Left ventricle myocardium inferior (tissue), 1 donor: ENCODE measurements around the gene PDE4B. TPM values are rescaled to one million over a fixed set of nuclear protein-coding genes. Genes with fewer than 3 reads are reported as not detected.

ENCODE experiments used
- DNase-seq: peaks from one replicate; pipeline ENCODE4 v3.0.0-alpha.2; 2020
- H3K27ac ChIP-seq: fragments of 200-600 bp; replicated peaks from 2 replicates; pipeline ENCODE4 v1.8.0; 2021
- H3K27me3 ChIP-seq: fragments of 200-600 bp; 2 replicates; pipeline ENCODE4 v1.8.0; 2021; ENCODE audit warnings: low read depth
- H3K36me3 ChIP-seq: fragments of 200-600 bp; 2 replicates; pipeline ENCODE4 v1.8.0; 2021
- H3K4me1 ChIP-seq: fragments of 200-600 bp; 2 replicates; pipeline ENCODE4 v1.8.0; 2021
- H3K4me3 ChIP-seq: fragments of 200-600 bp; 2 replicates; pipeline ENCODE4 v1.8.0; 2021; ENCODE audit warnings: mild to moderate bottlenecking, moderate library complexity
- H3K9me3 ChIP-seq: fragments of 200-600 bp; replicated peaks from 2 replicates; pipeline ENCODE4 v1.8.0; 2021
- intact Hi-C: fragments of 100-400 bp; cut with micrococcal nuclease; formaldehyde crosslinking; loops from one replicate; pipeline ENCODE4 v1.11.0; 2022
- total RNA-seq: library from RNA; stranded (reverse); fragmentation: NEBNext Ultra II Directional; extraction: Animal tissue kit (Norgen Biotek cat#: 25700); gene quantifications from one replicate; pipeline ENCODE4 v1.2.1, GENCODE V29; 2021
- TF ChIP-seq, protein P1 (sequence below): fragments of 200-600 bp; IDR thresholded peaks from 2 replicates; pipeline ENCODE4 v1.8.0; 2021; ENCODE audit warnings: antibody characterized with exemption, mild to moderate bottlenecking, borderline replicate concordance
- donor health status: DM: no; HTN: yes; CAD: no; lungs with severe emphysema.

Gene PDE4B
- total RNA-seq, 1 donor from 2014 or later = 3.5 TPM

DNA sequence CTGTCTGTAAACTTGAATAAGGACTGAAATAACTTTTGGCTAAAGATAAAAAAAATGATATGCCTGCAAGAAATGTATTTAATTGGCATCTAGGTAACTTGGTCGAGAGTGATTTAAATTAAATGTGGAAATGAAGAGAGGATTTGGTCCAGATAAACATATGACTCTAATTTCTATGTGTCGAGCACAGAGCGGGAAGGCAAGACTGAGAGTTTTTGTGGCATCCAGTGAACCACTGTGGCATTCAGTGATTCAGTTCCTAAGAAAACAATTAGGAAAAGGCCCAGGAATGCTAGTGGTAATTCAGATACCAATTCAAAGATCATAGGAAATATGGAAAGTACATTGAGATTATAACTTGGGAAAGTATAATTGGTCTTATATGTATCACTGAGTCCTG lies 39.6 kb downstream of the PDE4B start:
- H3K4me1 ChIP-seq = no peaks in the 10 kb centered on the region
- H3K36me3 ChIP-seq = no peaks in the 10 kb centered on the region
- intact Hi-C loops = no loop called here
- no peaks in the 10 kb centered on the region for H3K9me3 ChIP-seq
- H3K27me3 ChIP-seq = no peaks in the 10 kb centered on the region
- no peak overlapping the region for H3K4me3 ChIP-seq
- DNase-seq = no peak
- H3K27ac ChIP-seq = no peak overlapping the region
- TF ChIP-seq, protein P1, sequence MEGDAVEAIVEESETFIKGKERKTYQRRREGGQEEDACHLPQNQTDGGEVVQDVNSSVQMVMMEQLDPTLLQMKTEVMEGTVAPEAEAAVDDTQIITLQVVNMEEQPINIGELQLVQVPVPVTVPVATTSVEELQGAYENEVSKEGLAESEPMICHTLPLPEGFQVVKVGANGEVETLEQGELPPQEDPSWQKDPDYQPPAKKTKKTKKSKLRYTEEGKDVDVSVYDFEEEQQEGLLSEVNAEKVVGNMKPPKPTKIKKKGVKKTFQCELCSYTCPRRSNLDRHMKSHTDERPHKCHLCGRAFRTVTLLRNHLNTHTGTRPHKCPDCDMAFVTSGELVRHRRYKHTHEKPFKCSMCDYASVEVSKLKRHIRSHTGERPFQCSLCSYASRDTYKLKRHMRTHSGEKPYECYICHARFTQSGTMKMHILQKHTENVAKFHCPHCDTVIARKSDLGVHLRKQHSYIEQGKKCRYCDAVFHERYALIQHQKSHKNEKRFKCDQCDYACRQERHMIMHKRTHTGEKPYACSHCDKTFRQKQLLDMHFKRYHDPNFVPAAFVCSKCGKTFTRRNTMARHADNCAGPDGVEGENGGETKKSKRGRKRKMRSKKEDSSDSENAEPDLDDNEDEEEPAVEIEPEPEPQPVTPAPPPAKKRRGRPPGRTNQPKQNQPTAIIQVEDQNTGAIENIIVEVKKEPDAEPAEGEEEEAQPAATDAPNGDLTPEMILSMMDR = no peak

DNA sequence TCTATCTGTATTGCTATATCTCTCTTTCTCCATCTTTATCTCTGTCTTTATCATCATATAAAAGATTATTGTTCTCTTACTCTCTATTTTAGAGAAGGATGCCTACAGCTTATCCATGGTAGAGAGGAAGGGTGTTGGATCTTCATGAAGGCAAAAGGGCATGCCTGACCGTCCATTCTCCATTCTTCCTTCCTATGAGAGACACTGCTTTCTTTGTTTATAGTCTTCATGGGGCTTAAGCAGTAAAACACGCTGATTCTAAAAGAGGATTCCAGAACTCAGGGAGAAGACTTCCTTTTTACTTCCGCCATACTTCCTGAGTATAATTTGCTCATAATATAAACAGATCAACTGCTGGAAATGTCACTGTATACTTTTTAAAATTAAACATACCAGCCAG lies 44.0 kb downstream of the PDE4B start:
- Histone ChIP-seq H3K4me3 (no peak overlapping the region), H3K27ac (no peak overlapping the region), H3K4me1 (no peaks in the 10 kb centered on the region), H3K36me3 (no peaks in the 10 kb centered on the region), H3K9me3 (peaks cover 3% of the 10 kb centered on the region), H3K27me3 (no peaks in the 10 kb centered on the region)
- intact Hi-C loops = no loop called here
- no peak for DNase-seq
- TF ChIP-seq, protein P1 = no peak

DNA sequence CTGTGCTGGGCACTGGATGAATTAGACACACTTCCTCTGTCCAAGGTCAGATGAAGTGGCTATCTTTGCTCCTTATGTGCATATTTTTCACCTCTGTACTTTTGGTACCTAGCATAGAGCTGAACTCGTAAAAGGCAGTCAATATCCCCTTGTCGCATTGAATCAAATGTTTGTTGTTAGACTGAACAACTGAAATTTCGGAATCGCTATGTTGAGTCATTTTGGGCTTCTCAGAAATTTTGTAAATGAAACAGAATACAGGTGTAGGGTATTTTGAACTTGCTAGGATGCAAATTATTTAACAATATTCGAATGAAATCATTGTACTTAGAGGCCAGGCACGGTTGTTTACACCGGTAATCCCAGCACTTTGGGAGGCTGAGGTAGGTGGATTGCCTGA lies 48.0 kb downstream of the PDE4B start:
- Histone ChIP-seq H3K27ac (no peak overlapping the region), H3K27me3 (no peaks in the 10 kb centered on the region), H3K36me3 (no peaks in the 10 kb centered on the region), H3K4me1 (no peaks in the 10 kb centered on the region), H3K9me3 (peaks cover 3% of the 10 kb centered on the region), H3K4me3 (no peak overlapping the region)
- TF ChIP-seq, protein P1 = no peak
- intact Hi-C loops = no loop called here
- DNase-seq = no peak

DNA sequence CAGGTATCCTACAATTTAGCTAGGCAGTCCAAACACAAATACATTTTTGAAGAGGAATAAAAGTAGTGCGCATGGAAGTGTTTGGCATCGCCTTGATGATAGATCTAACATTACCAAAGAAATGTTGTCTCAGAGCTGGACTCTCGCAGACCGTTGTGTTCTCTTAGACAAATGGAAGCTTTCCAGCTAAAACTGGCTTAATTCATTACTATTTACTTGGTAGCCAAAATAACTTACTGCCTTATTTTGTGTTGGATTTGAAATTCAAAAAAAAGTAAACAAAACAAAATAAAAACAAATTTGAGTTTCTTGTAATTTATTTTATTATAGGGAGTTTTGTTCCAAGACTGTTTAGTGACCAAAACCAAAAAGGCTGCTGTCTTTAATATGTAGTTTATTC lies 51.6 kb downstream of the PDE4B start:
- Histone ChIP-seq H3K4me1 (no peaks in the 10 kb centered on the region), H3K4me3 (no peak overlapping the region), H3K36me3 (no peaks in the 10 kb centered on the region), H3K27ac (no peak overlapping the region), H3K27me3 (no peaks in the 10 kb centered on the region), H3K9me3 (peaks cover 25% of the 10 kb centered on the region)
- DNase-seq = no peak
- TF ChIP-seq, protein P1 = no peak
- intact Hi-C loops = no loop called here

DNA sequence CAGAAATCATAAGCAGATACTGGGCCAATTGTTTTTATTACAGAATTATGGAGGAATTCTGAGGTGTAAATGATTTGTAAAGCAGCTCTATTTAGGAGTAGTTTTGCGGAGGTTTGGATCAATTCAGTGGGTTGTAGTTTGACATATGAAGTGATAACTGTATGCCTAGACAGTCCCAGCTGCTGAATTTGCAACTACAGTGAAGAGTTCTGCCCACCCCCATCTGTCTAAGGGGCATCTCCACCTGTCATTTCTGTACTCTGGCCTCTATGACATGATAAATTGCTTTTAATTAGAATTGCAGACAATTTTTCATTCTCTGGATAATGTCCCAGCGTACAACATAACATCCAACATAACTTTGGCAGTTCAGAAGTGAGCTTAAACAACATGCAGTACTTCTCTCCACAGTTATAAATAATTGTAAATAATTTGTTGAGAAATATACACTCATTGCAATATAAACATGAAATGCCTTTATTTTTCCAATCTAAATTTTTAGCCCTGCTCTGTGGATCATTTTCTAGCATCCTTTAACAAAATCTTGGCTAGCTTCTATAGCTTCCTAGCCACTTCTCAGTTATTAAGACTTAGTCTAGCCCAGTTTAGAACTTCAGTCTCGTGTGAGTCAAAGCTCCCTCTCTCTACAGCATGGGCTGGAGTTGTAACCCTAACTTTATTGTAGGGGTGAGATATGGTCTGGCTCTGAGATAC lies 52.3 kb downstream of the PDE4B start:
- Histone ChIP-seq H3K4me3 (no peak overlapping the region), H3K27ac (no peak overlapping the region), H3K36me3 (no peaks in the 10 kb centered on the region), H3K9me3 (peaks cover 32% of the 10 kb centered on the region), H3K4me1 (no peaks in the 10 kb centered on the region), H3K27me3 (no peaks in the 10 kb centered on the region)
- no peak for DNase-seq
- intact Hi-C loops = no loop called here
- TF ChIP-seq, protein P1 = no peak
